GM19240 (cell line): Measurements from ENCODE around the gene SLC35A5.
A peak's percentile ranks its signal among the peaks of the same experiment; 100 is the strongest.
"Not testable (repeated sequence)": the region's sequence is repeated elsewhere in the genome, so short reads cannot be mapped to it uniquely, and the experiment has no call there.

Experiments used
- DNase-seq: peaks from one replicate; pipeline ENCODE4 v3.0.0; 2011; ENCODE audit warnings: low spot score; ENCODE audit not compliant: insufficient read length

SLC35A5 gene

GRCh38 chr3:112561734-112562529 lies at the start of gene SLC35A5, which contains the start of gene ATG3:
SLC35A5 (plus strand) TSS chr3:112562045; CDS start chr3:112563404, 1,359 bp downstream.
ATG3 (minus strand) TSS chr3:112561962; CDS start chr3:112561528, 434 bp downstream.
- DNase-seq, result peak; percentile 70

DNA sequence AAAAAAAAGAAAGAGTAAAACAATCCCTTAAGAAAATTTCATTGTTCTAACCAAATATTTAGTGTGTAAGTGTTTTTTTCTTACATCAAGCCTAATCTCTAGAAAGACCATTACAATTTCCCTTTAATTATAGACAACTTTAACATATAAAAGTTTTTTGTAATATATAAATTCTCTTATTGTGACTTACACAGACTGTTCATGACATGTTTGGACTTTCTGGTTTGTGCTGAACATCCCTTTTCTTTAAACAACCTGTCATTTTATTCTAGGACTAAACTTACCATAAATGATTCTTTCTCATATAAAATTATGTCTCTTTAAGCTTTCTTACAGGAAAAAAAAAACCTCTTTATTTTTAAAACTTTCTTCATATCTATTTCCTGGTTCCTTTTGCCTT lies 49.5 kb upstream of the SLC35A5 start:
- no peak for DNase-seq

GRCh38 chr3:112514527-112515128 lies 47.2 kb upstream of the SLC35A5 start:
- DNase-seq, result no peak

DNA sequence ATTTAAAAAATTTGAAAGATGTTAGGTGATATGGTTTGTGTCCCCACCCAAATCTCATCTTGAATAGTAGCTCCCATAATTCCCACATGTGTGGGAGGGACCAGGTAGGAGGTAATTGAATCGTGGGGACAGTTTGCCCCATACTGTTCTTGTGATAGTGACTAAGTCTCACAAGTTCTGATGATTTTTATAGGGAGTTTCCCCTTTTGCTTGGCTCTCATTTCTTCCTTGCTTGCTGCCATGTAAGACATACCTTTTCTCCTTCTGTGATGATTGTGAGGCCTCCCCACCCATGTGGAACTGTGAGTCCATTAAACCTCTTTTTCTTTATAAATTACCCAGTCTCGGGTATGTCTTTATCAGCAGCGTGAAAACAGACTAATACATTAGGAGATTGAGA lies 42.9 kb upstream of the SLC35A5 start:
- not testable (repeated sequence) for DNase-seq

- DNase-seq, result no peak
Measured at GRCh38 chr3:112519424-112520001, 42.3 kb upstream of the SLC35A5 start.

- DNase-seq, result not testable (repeated sequence)
Measured at GRCh38 chr3:112524127-112524526, 37.7 kb upstream of the SLC35A5 start.

- DNase-seq, result no peak
Measured at GRCh38 chr3:112530573-112530972, 31.3 kb upstream of the SLC35A5 start.

GRCh38 chr3:112531358-112531781 lies 30.5 kb upstream of the SLC35A5 start:
- no peak for DNase-seq

GRCh38 chr3:112539825-112540650 lies 21.8 kb upstream of the SLC35A5 start:
- DNase-seq, result peak; percentile 21

GRCh38 chr3:112546216-112546759 lies 15.6 kb upstream of the SLC35A5 start:
- no peak for DNase-seq

DNA sequence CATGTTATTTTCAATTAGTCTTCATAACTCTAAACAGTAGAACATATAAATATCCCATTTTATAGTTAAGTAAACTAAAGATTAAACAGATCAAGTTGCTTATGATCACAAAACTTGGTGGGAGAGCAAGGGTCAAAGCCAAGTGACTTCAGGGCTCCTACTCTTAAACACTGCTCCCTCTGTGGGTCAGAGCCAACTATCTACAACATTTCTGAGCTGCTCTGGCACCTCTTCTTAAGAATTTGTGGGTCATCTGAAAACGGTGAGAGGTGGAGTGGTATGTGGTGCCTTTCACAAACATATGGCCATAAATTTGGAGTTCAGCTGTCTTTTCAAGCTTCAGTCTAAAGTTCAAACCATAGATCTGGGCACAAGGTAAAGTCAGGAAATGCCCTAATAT lies 11.0 kb upstream of the SLC35A5 start:
- DNase-seq, result no peak

GRCh38 chr3:112555535-112556170 lies 6.2 kb upstream of the SLC35A5 start:
- no peak for DNase-seq

GRCh38 chr3:112557976-112558375 lies 3.9 kb upstream of the SLC35A5 start:
- DNase-seq, result no peak

DNA sequence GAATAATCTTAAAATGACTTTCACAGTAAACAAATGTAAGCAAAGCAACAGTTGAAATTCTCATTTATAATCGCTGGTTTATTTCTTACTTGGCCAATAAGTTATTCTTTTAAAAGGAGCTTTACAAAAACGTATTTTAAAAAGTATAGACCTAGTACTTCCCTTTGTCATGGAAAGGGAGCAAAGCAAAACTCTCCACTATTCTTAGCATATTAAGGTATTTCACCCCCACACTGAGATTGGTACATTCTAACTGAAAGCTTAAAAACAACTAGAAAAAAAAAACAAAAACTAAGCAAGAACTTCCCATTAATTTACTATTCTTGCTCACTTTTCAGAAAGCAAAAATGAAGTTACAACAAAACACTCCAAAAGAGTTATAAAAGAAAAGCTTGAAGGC lies 1.5 kb upstream of the SLC35A5 start:
- no peak for DNase-seq

- peak; percentile 19 for DNase-seq
Measured at GRCh38 chr3:112560721-112561483, 943 bp upstream of the SLC35A5 start.

DNA sequence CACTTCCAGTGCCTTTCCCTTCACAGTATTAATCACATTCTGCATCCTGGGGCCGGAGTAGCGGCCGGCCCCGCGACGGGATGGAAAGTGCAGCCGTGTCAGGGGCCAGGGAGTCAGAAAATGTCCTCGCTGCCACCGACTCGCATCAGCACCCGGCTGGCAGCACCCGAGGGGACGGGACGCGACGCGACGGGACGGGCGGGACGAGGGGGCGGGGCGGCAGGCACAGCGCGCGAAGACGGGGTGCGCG lies 436 bp upstream of the SLC35A5 start:
- DNase-seq, result peak; percentile 25

DNA sequence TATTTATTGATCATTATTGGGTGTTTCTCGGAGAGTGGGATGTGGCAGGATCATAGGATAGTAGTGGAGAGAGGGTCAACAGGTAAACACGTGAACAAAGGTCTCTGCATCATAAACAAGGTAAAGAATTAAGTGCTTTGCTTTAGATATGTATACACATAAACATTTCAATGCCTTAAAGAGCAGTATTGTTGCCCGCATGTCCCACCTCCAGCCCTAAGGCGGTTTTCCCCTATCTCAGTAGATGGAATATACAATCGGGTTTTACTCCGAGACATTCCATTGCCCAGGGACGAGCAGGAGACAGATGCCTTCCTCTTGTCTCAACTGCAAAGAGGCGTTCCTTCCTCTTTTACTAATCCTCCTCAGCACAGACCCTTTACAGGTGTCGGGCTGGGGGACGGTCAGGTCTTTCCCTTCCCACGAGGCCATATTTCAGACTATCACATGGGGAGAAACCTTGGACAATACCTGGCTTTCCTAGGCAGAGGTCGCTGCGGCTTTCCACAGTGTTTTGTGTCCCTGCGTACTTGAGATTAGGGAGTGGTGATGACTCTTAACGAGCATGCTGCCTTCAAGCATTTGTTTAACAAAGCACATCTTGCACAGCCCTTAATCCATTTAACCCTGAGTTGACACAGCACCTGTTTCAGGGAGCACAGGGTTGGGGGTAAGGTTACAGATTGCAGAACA lies 2.5 kb downstream of the SLC35A5 start:
- DNase-seq, result not testable (repeated sequence)

DNA sequence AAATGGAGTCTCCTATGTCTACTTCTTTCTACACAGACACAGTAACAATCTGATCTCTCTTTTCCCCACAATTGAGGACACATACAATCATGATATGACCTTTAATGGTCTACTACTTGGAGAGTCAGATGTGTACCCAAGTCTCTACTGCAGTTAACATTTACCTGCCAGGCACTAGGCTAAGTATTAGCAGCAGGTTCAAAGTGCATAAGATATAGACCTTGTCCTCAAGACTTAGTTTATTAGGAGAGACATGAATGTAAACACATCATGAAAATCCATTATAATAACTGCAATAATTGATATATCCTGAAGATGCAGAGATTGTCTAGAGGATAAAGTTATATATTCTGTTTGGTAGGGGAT lies 3.1 kb downstream of the SLC35A5 start:
- DNase-seq, result no peak

GRCh38 chr3:112568642-112569041 lies 6.8 kb downstream of the SLC35A5 start:
- no peak for DNase-seq

DNA sequence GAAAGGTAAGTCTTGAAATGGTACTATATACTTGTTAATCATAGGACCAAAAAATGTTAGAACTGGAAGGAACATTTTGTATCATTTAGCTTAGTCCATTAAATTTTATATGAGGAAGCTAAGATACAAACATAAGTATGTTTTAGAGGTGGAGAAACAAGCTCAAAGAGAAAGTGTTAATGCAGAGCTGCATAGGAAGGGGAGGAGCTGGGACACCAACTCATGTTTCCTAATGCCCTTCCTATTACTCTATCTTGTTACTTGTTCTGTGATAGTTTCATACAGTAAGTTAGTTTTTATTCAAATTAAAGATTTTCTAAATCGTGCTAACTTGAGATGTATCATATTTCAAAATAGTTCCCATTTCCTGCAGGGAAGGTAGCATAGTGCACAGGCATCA lies 7.4 kb downstream of the SLC35A5 start:
- no peak for DNase-seq
